OCI-LY7 (cell line): Measurements from ENCODE around the gene KCTD5. TPM values are rescaled to one million over a fixed set of nuclear protein-coding genes. Genes with fewer than 3 reads are reported as not detected.
"Not testable (repeated sequence)": the region's sequence is repeated elsewhere in the genome, so short reads cannot be mapped to it uniquely, and the experiment has no call there.

Experiments
- BruUV-seq: library from RNA; stranded (reverse); fragments of 400-500 nt; replicated peaks from 2 replicates; lab custom pipeline; 2021; lab: Mats Ljungman, UMichigan
- CTCF ChIA-PET: fragments of 300-600 bp; sonication (Branson Sonifier 250); formaldehyde crosslinking; loops from one replicate; lab custom pipeline; 2022; ENCODE audit warnings: antibody characterized with exemption; ENCODE audit not compliant: unreplicated experiment; lab: Charles Lee
- POLR2A ChIA-PET: fragments of 300-600 bp; sonication (Branson Sonifier 250); formaldehyde crosslinking; loops from one replicate; lab custom pipeline; 2022; ENCODE audit warnings: antibody characterized with exemption; lab: Charles Lee
- DNase-seq: peaks from one replicate; pipeline ENCODE4 v3.0.0-alpha.2; 2015; ENCODE audit warnings: low spot score
- H2AFZ ChIP-seq: fragments of 200-600 bp; sonication (generic), shearing (Covaris generic); 2 replicates; pipeline ENCODE4 v1.6.1; 2014; ENCODE audit warnings: mild to moderate bottlenecking, antibody characterized with exemption, low read length, moderate library complexity
- H3K27ac ChIP-seq: fragments of 200-600 bp; sonication (generic); 2 replicates; pipeline ENCODE4 v1.5.1; 2014; ENCODE audit warnings: mixed run types, low read depth, mild to moderate bottlenecking, moderate library complexity, low read length, inconsistent platforms; ENCODE audit not compliant: poor library complexity, severe bottlenecking
- H3K36me3 ChIP-seq: fragments of 200-600 bp; sonication (generic); 2 replicates; pipeline ENCODE4 v1.6.1; 2014; ENCODE audit warnings: mild to moderate bottlenecking, antibody characterized with exemption, low read length, moderate library complexity, mixed read lengths; ENCODE audit not compliant: insufficient read depth
- H3K4me1 ChIP-seq: fragments of 200-600 bp; sonication (generic); 2 replicates; pipeline ENCODE4 v1.5.1; 2014; ENCODE audit warnings: mild to moderate bottlenecking, low read length; ENCODE audit not compliant: insufficient read depth, poor library complexity, severe bottlenecking
- H3K4me2 ChIP-seq: fragments of 200-600 bp; sonication (generic); 2 replicates; pipeline ENCODE4 v1.6.1; 2014; ENCODE audit warnings: mild to moderate bottlenecking, low read length
- H3K4me3 ChIP-seq: fragments of 200-600 bp; sonication (generic); 2 replicates; pipeline ENCODE4 v1.5.1; 2014; ENCODE audit warnings: mild to moderate bottlenecking, low read depth, low read length; ENCODE audit not compliant: poor library complexity, severe bottlenecking
- H3K79me2 ChIP-seq: fragments of 200-600 bp; sonication (generic); 2 replicates; pipeline ENCODE4 v1.6.1; 2016; ENCODE audit warnings: low read depth, mild to moderate bottlenecking, low read length, moderate library complexity, mixed read lengths; ENCODE audit not compliant: insufficient read depth
- H3K9me2 ChIP-seq: fragments of 200-600 bp; sonication (generic); 2 replicates; pipeline ENCODE4 v1.6.1; 2016; ENCODE audit warnings: mild to moderate bottlenecking, low read length, mixed read lengths; ENCODE audit not compliant: insufficient read depth
- H3K9me3 ChIP-seq: fragments of 200-600 bp; sonication (generic); 2 replicates; pipeline ENCODE4 v1.6.1; 2014; ENCODE audit warnings: mild to moderate bottlenecking, mixed run types, low read length, mixed read lengths
- H4K20me1 ChIP-seq: fragments of 200-600 bp; sonication (generic); 2 replicates; pipeline ENCODE4 v1.6.1; 2014; ENCODE audit warnings: mild to moderate bottlenecking, antibody characterized with exemption, low read length, moderate library complexity, mixed read lengths; ENCODE audit not compliant: insufficient read depth
- EZH2phosphoT487 ChIP-seq: fragments of 200-600 bp; sonication (generic); IDR thresholded peaks from 2 replicates; pipeline ENCODE4 v1.6.1; 2018; ENCODE audit warnings: low read depth, borderline replicate concordance, mild to moderate bottlenecking, mixed run types, antibody characterized with exemption, low read length, moderate library complexity, mixed read lengths
- intact Hi-C: fragments of 100-400 bp; cut with micrococcal nuclease; formaldehyde crosslinking; loops from one replicate; pipeline ENCODE4 v1.10.0; 2022; ENCODE audit not compliant: unreplicated experiment
- total RNA-seq, 2 experiments: library from RNA; depleted of rRNA in 1 of 2; stranded (reverse); fragments of >200 nt in 1 of 2; shearing (Covaris generic) in 1 of 2; gene quantifications; 2 replicates each; pipeline ENCODE4 v1.2.3, GENCODE V29; 2014 to 2022
- TF ChIP-seq, protein P1 (sequence below): fragments of 200-600 bp; sonication (generic); conservative IDR thresholded peaks from 2 replicates; pipeline ENCODE4 v1.5.1; 2014; ENCODE audit warnings: mild to moderate bottlenecking, antibody characterized with exemption, low read length, moderate library complexity, mixed read lengths

The KCTD5 gene
- total RNA-seq, 2 experiments from 2014 or later, result 25.8 to 34.6 TPM

DNA sequence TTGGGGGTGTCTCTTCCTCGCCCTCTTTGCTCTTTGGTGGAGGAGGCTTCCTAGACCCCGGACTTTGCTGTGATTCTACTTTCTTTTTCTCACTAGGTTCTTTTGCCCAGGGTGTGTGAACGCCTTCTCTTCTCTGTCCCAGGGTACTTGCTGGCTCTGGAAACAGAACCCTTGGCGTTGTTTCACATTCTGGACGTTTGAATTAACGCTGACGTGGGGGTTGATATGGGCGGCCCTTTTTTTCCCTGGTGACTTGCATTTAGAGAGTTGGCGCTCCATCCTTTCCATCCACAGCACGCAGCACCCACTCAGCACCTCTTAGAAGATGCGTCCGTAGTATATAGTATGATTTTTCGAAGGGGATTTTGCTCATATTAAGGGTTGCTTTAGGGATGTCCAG is 718 bp downstream of the KCTD5 start:
- DNase-seq, H3K9me3 ChIP-seq, BruUV-seq, CTCF ChIA-PET, H3K9me2 ChIP-seq, H3K27ac ChIP-seq, POLR2A ChIA-PET, H3K36me3 ChIP-seq: not testable (repeated sequence)
- H2AFZ ChIP-seq, result peak overlapping the region; percentile 65; the same call in 1 of the 2 replicates
- peaks cover 32% of the 10 kb centered on the region for H3K79me2 ChIP-seq
- peaks cover 13% of the 10 kb centered on the region for H4K20me1 ChIP-seq
- peak overlapping the region; percentile 90 for H3K4me3 ChIP-seq
- peaks cover 21% of the 10 kb centered on the region for H3K4me1 ChIP-seq
- H3K4me2 ChIP-seq, result peak overlapping the region; percentile 73
- intact Hi-C loops, result loop anchor here (2.0 kb wide), 1 partner anchor 38 kb away; the partner anchor contains the start of gene PRSS27

GRCh38 chr16:2686075-2686474 is 3.8 kb downstream of the KCTD5 start:
- intact Hi-C loops, POLR2A ChIA-PET, H3K27ac ChIP-seq, H3K4me2 ChIP-seq, H3K9me3 ChIP-seq, CTCF ChIA-PET, BruUV-seq, H2AFZ ChIP-seq, H3K4me3 ChIP-seq, H3K9me2 ChIP-seq, H3K36me3 ChIP-seq, DNase-seq: not testable (repeated sequence)
- Histone ChIP-seq H3K79me2 (peaks cover 29% of the 10 kb centered on the region), H3K4me1 (peaks cover 18% of the 10 kb centered on the region), H4K20me1 (peaks cover 13% of the 10 kb centered on the region)

DNA sequence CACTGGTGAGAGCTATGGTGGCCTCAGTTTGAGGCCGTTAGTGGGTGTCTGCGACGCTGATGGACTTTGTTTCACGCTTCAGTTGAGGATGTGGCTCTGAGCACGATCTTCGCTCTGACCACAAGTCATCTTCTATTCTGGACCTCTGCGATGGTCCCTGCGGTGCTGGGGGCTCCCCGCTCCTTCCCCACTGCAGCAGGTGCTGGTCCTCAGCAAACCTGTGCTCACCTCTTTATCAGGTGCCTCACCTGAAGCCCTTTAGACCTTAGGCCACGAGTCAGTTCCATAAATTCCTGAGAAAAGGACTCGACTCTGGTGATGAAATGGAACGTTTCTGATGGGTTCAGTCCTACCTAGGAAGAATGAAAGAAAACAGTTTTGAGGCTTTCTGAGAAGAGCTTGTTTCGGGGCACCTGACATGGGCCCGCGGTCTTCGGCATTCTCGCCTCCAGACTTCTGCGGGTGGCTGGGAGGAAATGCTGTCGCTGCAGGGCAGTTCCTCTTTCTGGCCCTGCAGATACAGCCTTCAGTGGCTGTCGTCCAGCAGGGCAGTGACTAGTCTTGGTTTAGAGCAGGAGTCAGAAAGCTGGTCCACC is 4.7 kb downstream of the KCTD5 start:
- ChIA-PET CTCF (interaction anchor here (0.5 kb wide), 1 partner anchor 1162 kb away, joined by 4 read pairs; no protein-coding TSS in a partner anchor), POLR2A (no interaction called here)
- intact Hi-C loops, result no loop called here
- Histone ChIP-seq H3K9me3 (no peaks in the 10 kb centered on the region), H3K4me1 (peaks cover 14% of the 10 kb centered on the region), H3K27ac (no peak overlapping the region), H3K9me2 (no peaks in the 10 kb centered on the region), H3K4me2 (peak overlapping the region; percentile 69), H3K36me3 (peaks cover 4% of the 10 kb centered on the region; the same call in 1 of the 2 replicates), H4K20me1 (peaks cover 13% of the 10 kb centered on the region), H2AFZ (no peak overlapping the region), H3K4me3 (peak overlapping the region; percentile 33), H3K79me2 (peaks cover 20% of the 10 kb centered on the region; the same call in 1 of the 2 replicates)
- TF ChIP-seq EZH2phosphoT487, result no peak
- TF ChIP-seq, protein P1, sequence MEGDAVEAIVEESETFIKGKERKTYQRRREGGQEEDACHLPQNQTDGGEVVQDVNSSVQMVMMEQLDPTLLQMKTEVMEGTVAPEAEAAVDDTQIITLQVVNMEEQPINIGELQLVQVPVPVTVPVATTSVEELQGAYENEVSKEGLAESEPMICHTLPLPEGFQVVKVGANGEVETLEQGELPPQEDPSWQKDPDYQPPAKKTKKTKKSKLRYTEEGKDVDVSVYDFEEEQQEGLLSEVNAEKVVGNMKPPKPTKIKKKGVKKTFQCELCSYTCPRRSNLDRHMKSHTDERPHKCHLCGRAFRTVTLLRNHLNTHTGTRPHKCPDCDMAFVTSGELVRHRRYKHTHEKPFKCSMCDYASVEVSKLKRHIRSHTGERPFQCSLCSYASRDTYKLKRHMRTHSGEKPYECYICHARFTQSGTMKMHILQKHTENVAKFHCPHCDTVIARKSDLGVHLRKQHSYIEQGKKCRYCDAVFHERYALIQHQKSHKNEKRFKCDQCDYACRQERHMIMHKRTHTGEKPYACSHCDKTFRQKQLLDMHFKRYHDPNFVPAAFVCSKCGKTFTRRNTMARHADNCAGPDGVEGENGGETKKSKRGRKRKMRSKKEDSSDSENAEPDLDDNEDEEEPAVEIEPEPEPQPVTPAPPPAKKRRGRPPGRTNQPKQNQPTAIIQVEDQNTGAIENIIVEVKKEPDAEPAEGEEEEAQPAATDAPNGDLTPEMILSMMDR, result no peak
- peak; percentile 57 for DNase-seq
- no TSS peak for BruUV-seq
